G401 (cell line): Measurements from ENCODE around the gene CCNB1. TPM values are rescaled to one million over a fixed set of nuclear protein-coding genes. Genes with fewer than 3 reads are reported as not detected.
"Not testable (repeated sequence)": the region's sequence is repeated elsewhere in the genome, so short reads cannot be mapped to it uniquely, and the experiment has no call there.

Source experiments
- DNase-seq: peaks from one replicate; pipeline ENCODE4 v3.0.0-alpha.2; 2015; ENCODE audit warnings: low spot score
- in situ Hi-C: cut with HindIII; loops from 2 replicates; pipeline ENCODE4 v1.10.0; 2016; ENCODE audit warnings: low sequenced_read_pairs, mixed read lengths
- total RNA-seq: library from RNA; depleted of rRNA; stranded (reverse); fragments of >200 nt; shearing (Covaris generic); gene quantifications from 2 replicates; pipeline ENCODE4 v1.2.3, GENCODE V29; 2014; rRNA removed

Gene CCNB1
- 361 and 396 TPM in 2 replicates for total RNA-seq

DNA sequence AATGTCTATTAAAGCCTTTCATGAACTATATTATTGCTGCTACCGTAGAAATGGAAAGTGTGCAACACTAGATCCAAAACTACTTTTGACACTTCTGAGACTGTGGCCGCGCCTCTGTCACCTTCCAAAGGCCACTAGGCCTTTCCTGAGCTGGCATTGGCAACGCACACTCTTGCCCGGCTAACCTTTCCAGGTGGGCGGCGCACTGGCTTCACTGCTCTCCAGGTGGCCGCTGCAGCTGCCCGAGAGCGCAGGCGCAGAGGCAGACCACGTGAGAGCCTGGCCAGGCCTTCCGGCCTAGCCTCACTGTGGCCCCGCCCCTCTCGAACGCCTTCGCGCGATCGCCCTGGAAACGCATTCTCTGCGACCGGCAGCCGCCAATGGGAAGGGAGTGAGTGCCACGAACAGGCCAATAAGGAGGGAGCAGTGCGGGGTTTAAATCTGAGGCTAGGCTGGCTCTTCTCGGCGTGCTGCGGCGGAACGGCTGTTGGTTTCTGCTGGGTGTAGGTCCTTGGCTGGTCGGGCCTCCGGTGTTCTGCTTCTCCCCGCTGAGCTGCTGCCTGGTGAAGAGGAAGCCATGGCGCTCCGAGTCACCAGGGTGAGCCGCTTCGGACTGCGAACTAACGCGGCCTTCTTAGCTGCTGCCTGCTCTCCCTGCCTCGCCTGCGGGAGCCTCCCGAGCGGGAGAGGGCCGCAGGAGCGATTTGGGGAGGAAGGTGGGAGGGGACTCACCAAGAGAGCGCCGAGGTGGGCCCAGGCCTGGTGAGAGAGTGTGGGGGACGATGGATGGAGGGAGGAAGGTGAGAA lies at the start of gene CCNB1:
Gene CCNB1, plus strand, starts transcription at position 465 of the 807 bp plus-strand sequence. Its CDS starts 113 bp downstream, at position 578.
- in situ Hi-C loops = no loop called here
- DNase-seq = peak; percentile 98

DNA sequence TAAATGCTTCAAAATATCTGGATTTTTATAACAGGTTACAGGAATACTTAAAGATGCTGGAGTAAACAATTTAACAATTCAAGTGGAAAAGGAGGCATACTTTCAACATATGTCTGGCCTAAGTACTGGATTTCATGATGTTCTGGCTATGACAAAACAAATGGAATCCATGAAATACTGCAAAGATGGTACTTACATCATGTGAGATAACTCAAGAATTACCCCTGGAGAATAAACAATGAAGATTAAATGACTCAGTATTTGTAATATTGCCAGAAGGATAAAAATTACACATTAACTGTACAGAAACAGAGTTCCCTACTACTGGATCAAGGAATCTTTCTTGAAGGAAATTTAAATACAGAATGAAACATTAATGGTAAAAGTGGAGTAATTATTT lies 37.5 kb upstream of the CCNB1 start:
- in situ Hi-C loops = no loop called here
- no peak for DNase-seq

DNA sequence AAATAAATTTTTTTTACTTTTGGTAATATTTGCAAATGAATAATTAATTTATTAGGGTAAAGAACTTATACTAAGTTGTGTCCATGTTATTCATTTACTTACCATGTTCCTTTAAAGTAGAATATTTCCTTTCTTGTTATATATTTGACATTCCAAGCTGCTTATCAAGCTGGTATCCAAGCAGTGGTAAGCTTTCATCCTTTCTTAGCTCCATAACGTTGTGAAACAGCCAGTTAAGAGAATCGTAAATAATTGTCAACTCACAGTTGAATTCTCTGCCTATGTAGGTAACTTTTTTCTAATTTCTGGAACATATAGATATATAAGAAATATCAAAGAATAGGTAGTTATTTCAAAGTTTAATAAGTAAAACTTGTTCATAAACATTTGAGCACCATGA lies 36.7 kb upstream of the CCNB1 start:
- no peak for DNase-seq
- in situ Hi-C loops = no loop called here

DNA sequence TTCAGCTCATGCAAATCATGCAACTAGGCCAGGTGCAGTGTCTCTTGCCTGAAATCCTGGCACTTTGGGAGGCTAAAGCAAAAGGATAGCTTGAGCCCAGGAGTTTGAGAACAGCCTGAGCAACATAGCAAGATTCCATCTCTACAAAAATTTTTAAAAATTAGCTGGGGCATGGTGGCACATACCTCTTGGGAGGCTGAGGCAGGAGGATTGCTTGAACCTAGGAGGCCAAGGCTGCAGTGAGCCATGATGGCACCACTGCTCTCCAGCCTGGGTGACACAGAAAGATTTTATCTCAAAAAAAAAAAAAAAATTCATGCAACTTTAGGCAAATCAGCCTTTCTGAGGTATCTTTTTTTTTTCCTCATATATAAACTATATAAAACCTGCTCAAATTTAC lies 35.6 kb upstream of the CCNB1 start:
- no peak for DNase-seq
- in situ Hi-C loops = no loop called here

DNA sequence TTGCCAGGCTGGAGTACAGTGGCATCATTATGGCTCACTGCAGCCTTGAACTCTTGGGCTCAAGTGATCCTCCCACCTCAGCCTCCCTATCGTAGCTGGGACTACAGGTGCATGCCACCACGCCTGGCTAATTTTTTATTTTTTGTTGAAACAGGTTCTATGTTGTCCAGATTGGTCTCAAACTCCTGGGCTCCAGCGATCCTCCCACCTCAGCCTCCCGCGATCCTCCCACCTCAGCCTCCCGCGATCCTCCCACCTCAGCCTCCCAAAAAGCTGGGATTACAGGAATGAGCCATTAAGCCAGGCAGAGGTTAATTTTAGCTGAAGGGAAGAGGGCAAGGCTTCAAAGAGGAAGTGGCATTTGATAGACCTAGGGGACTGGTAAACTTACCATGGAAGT lies 32.8 kb upstream of the CCNB1 start:
- no peak for DNase-seq
- in situ Hi-C loops = no loop called here

DNA sequence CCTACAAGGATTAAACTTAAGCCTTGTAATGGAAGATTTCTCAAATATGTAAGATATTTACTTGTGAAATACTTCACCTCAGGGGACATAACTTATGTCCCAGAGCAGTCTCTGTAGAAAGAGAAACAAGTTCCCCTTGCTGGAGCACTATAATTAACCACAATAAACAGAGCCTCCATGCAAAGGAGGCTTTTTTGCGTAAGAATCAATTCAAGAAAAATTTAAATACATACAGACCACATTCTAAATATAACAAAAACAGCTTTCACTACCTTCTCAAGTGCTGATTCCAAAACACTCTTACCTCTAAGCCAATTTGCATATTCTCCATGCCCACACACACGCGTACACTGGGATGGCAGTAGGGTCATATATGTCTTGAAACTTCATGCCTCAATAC lies 30.7 kb upstream of the CCNB1 start:
- in situ Hi-C loops = no loop called here
- DNase-seq = no peak

DNA sequence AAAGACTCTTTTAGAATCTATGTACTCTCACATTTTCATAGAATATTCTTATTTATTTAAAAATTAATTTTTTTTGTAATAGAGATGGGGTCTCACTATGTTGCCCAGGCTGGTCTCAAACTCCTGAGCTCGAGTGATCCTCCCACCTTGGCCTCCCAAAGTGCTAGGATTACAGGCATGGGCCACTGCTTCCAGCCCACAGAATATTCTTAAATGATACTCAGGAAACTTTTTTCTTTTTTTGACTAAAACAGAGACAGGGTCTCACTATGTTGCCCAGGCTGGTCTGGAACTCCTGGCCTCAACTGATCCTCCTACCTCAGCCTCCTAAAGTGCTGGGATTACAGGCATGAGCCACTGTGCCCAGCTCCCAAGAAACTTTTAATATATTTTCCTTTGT lies 29.7 kb upstream of the CCNB1 start:
- in situ Hi-C loops, DNase-seq: not testable (repeated sequence)

DNA sequence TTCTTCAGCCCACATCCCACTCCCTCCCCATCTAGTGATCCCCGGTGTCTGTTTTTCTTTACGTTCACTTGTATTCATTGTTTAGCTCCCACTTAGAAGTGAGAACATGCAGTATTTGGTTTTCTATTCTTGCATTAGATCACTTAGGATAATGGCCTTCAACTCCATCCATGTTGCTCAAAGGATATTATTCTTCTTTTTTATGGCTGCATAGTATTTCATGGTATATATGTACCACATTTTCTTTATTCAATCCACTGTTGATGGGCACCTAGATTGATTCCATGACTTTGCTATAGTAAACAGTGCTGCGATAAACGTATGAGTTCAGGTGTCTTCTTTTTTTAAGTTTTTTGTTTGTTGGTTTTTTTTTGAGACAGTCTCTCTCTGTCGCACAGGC lies 29.1 kb upstream of the CCNB1 start:
- no peak for DNase-seq
- in situ Hi-C loops = no loop called here

DNA sequence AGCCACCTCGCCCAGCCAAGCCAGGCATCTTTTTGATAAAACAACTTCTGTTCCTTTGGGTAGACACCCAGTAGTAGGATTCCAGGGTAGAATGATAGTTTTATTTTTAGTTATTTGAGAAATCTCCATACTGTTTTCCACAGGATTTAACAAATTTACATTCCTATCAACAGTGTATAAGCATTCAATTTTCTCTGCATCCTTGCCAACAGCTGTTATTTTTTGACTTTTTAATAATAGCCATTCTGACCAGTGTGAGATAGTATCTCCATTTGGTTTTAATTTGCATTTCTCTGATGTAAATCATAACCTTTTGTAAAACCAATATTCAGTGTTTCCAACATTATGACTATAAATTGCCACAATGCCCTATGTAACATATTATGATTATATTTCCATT lies 28.2 kb upstream of the CCNB1 start:
- no peak for DNase-seq
- in situ Hi-C loops = no loop called here

DNA sequence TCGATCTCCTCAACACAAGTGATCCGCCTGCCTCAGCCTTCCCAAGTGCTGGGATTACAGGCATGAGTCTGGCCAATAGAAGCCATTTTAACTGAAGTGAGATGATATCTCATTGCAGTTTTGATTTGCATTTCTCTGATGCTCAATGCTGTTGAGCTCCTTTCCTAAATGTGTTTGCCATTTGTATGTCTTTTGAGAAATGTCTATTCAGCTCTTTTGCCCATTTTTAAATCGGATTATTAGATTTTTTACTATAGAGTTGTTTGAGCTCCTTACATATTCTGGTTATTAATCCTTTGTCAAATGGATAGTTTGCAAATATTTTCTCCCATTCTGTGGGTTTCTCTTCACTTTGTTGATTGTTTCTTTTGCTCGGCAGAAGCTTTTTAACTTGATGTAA lies 26.7 kb upstream of the CCNB1 start:
- DNase-seq, in situ Hi-C loops: not testable (repeated sequence)

DNA sequence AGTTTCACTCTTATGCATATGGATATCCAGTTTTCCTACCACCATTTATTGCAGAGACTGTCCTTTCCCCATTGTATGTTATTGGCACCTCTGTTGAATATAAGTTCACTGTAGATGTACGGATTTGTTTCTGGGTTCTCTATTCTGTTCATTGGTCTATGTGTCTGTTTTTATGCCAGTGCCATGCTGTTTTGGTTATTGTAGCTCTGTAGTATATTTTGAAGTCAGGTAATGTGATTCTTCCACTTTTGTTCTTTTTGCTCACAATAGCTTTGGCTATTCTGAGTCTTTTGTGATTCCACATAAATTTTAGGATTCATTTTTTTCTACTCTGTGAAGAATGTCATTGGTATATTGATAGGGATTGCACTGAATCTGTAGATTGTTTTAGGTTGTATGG lies 26.1 kb upstream of the CCNB1 start:
- in situ Hi-C loops = no loop called here

DNA sequence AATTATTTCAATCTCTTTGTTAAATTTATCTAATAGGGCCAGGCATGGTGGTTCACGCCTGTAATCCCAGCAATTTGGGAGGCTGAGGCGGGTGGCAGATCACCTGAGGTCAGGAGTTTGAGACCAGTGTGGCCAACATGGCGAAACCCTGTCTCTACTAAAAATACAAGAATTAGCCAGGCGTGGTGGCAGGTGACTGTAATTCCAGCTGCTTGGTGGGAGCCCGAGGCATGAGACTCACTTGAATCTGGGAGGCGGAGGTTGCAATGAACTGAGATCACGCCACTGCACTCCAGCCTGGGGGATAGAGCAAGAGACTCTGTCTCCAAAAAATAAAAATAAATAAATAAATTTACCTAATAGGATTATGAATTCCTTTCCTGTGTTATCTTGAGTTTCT lies 18.4 kb upstream of the CCNB1 start:
- in situ Hi-C loops, DNase-seq: not testable (repeated sequence)

More for the DNA sequence above, 26.1 kb upstream of the CCNB1 start:
- DNase-seq = no peak

DNA sequence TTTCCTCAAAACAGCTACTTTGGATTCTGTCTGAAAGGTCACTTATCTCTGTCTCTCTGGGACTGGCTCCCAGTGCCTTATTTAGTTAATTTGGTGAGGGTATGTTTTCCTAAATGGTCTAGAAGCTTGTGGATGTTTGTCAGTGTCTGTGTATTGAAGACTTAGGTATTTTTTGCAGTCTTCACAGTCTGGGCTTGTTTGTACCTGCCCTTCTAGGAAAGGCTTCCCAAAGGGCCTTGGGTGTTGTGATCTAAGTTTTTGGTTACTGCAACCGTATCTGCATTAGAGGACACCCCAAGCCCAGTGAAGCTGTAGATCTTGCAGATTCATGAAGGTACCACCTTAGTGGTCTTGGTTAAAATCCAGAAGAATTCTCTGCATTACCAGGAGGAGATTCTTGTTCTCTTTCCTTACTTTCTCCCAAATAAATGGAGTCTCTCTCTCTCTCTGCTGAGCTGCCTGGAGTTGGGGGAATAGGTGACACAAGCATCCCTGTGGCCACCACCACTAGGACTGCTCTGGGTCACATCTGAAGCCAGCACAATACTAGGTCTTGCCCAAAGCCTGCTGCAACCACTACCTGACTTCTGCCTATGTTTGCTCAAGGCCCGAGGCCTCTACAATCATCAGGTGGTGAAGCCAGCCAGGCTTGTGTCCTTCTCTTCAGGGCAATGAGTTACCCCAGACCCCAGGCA lies 17.8 kb upstream of the CCNB1 start:
- no peak for DNase-seq
- in situ Hi-C loops = no loop called here

DNA sequence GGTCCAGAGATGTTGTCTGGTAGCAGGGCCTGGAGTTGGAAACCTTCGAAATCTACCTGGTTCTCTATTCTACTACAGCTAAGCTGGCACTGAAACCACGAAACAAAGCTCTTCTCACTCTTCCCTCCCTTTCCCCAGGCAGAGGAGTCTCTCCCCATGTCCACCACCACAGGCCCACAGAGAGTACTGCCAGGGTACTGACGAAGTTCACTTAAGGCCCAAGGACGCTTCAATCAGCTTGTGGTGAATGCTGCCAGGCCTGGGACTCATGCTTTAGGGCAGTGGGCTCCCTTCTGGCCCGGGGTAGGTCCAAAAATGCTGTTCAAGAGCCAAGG lies 17.3 kb upstream of the CCNB1 start:
- DNase-seq = no peak
- in situ Hi-C loops = no loop called here

DNA sequence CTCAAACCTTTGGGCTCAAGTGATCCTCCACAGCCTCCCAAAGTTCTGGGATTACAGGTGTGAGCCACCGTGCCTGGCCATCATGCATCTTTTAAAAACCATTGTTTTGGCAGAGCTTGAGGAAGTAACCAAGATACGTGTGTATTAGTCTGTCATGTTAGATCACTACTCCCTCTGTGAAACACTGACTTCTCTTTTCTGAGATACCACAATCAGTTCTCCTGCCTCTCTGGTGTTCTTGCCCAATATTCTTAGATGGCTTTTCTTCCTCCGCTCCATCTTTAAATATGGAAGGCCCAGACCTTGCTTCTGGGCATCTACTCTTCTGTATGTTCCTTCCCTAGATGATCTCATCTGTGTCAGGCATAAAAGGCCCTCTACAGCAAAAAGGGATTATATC lies 14.2 kb upstream of the CCNB1 start:
- no peak for DNase-seq
- in situ Hi-C loops = no loop called here

DNA sequence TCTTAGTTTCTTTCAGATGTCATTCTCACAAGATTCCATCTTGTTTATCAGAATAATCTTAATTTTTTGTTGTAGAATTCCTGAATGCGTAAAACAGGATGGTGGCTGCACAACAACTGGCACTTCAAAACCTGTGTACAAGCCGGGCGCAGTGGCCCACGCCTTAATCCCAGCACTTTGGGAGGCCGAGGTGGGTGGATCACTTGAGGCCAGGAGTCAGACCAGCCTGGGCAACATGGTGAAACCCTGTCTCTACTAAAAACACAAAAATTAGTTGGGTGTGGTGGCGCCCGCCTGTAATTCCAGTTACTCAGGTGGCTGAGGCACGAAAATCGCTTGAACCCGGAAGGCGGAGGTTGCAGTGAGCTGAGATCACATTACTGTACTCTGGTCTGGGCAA lies 10.5 kb upstream of the CCNB1 start:
- DNase-seq = no peak
- in situ Hi-C loops = no loop called here

DNA sequence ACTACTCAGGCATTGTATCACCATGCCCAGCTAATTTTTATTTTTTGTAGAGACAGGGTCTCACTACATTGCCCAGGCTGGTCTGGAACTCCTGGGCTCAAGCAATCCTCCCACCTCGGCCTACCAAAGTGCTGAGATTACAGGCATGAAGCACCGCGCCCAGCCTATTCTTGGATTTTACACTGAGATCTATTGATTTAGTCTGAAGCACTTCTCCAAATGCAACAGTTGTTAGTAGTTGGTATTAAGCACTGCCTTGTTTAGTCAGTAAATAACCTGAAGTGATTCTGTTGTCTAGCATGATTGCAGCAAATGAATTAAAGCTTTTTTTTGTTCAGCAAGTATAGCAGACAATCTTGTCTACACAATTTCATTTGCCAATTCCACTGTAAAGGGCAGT lies 8.9 kb upstream of the CCNB1 start:
- in situ Hi-C loops = no loop called here
- DNase-seq = no peak

DNA sequence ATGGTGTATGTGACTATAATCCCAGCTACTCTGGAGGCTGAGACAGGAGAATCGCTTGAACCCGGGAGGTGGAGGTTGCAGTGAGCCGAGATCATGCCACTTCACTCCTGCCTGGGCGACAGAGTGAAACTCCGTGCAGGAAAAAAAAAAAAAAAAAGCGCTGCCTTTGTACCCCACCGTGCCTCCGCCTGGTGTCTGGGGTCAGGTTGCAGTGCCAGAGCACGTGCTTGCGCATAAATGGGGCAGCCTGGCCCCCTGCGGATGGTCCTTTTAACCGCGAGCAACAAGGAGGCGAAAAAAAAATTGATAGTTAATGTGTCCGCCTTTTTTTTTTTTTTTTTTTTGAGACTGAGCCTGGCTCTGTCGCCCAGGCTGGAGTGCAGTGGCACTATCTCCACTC lies 6.3 kb upstream of the CCNB1 start:
- in situ Hi-C loops = no loop called here
- no peak for DNase-seq

DNA sequence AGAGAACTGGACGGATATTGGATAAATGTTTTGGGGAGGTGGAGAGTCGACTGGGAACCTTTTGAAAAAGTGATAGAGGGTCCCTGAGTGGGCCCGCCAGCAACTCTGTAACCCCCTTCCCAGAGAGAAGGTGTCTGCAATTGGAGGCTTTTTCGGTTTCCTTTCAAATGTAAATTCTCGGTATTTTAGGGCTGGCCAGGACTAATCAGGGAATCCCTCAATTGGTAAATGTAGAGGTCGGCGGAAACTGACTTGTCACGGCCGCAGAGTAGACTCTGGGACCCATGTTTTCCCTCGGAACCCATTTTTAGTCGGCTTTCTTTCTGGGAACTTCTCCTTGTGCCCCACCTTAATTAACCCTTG lies 524 bp downstream of the CCNB1 start:
- DNase-seq = no peak
- in situ Hi-C loops = no loop called here

DNA sequence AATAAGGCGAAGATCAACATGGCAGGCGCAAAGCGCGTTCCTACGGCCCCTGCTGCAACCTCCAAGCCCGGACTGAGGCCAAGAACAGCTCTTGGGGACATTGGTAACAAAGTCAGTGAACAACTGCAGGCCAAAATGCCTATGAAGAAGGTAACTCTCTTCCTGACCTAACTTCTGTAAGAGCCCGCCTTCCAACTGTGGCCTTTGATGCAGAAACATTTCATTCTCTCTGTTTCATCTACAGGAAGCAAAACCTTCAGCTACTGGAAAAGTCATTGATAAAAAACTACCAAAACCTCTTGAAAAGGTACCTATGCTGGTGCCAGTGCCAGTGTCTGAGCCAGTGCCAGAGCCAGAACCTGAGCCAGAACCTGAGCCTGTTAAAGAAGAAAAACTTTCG lies 979 bp downstream of the CCNB1 start:
- in situ Hi-C loops = no loop called here
- DNase-seq = no peak

DNA sequence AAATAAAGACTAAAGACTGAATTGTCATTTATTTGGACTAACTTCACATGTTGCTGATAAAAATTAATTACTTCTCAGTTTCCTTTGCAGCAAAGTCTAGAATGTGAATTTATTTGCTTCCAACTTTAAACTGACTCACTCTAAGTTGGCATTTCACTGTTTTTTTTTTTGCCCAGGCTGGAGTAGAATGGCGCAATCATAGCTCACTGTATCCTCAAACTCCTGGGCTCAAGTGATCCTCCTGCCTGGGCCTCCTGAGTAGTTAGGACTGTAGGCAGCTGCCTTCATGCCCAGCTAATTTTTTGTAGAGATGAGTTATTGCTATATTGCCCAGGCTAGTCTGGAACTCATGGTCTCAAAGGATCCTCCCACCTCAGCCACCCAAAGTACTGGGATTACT lies 3.5 kb downstream of the CCNB1 start:
- DNase-seq = no peak
- in situ Hi-C loops = no loop called here
